ENCODE data around the gene CLN3.
"Not testable (repeated sequence)": the region's sequence is repeated elsewhere in the genome, so short reads cannot be mapped to it uniquely, and the experiment has no call there.

The CLN3 gene

DNA sequence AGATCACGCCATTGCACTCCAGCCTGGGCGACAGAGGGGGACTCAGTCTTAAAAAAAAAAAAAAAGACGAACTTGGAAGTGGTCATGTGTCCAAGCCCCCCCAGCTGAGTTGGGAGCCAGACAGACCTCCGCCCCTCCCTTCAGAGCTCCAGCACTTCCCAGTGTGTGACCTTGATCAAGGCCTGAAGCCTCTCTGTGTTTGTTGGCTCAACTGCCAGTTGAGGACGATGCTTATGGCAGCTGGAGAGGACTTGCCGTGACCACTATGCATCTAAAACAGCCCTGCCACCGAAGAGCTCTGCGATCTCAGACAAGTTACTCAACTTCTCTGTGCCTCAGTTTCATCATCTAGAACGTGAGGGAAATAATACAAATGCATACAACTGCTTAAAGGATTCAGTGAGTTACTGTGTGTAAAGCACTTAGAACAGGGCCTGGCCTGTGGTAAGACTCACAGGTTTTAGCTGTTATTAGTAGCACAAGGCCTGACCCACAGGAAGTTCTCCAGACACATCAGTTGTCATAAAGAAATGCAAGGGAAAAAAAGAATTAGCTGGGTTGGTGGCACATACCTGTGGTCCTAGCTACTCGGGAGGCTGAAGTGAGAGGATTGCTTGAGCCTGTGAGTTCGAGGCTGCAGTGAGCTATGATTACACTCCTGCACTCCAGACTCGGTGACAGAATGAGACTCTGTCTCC lies 21.8 kb upstream of the CLN3 start:
- no peak for DNase-seq (ENCODE audit: low read depth in 2 of 2)

- no peak for DNase-seq (ENCODE audit: low read depth in 2 of 2)
Observed at GRCh38 chr16:28511801-28512789, 20.2 kb upstream of the CLN3 start.

DNA sequence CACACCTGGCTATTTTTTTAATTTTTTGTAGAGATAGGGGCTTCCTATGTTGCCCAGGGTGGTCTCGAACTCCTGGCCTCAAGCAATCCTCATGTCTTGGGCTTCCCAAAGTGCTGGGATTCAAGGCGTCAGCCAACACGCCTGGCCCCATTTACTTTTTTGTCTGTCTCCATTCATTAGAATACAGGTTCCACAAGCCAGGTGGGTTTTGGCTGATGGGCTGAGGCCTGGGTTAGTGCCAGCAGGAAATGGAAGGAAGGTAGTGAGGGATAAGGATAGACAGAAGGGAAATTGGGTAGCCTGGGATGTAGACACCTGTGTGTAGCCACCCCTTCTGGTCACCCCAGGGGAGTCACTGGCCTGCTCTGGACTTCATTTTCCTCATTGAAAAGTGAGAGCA lies 19.2 kb upstream of the CLN3 start:
- DNase-seq (ENCODE audit: low read depth in 2 of 2) = no peak

DNA sequence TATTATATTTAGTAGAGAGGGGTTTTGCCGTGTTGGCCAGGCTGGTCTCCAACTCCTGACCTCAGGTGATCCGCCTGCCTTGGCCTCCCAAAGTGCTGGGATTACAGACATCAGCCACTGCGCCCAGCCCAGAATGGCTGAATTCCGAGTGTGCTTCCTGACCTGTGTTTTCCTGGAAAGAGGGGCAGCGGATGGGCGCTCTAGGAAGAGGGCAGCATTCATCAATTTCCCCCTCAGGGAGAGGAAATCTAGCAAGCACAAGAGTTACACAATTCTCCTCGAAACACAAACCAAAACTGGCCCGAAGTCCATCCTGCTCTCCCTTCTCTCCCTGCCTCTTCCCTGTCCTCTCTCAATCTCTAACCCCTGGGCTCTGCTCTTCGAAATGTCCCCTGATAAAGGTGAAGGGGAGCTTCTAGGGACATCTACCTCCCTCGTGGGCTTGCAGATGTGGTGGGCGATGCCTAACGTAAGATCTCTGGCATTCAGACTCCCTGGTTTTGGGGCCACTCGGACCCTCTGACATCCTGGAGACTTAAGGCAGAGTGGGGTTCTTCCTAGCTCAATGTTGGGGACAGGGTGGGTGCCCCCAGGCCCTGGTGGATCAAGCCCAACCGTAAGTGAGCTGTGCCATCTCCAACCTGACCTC lies 13.7 kb upstream of the CLN3 start:
- DNase-seq (ENCODE audit: low read depth in 2 of 2) = no peak

GRCh38 chr16:28504707-28505404 lies 13.0 kb upstream of the CLN3 start:
- no peak for DNase-seq (ENCODE audit: low read depth in 2 of 2)

DNA sequence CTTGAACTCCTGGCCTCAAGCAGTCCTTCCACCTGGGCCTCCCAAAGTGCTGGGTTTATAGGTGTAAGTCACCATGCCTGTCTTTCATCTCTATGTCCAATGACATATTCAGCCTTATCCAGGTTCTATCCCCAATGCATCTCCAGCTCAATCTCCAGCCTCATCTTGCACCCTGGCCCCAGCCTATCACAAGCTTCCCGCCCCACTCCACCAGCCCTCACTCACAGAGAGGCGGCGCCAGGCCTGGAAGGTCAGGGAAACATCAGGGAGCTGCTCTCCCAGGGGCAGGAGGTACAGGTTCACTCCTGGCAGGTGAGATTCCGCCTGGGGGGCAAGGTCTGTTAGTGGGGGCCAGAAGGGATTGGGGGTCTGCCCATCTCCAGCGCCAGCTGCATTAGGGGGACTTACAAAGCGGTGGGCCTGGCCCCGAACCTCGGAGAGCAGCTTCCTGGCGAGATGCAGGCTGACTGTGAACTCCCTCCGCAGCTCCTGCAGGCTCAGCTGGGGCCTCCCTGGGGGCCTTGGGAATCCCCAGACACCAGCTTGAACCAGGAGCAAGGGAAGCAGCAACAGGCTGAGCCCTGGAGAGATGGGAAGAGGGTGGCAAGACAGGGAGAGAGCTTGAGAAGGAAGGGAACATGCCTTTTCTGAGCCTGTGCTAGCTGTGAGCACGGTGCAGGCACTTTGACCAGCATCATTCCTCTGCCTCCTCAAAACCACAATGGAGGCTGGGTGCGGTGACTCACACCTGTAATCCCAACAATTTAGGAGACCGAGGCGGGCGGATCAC lies 11.8 kb upstream of the CLN3 start:
- no peak for DNase-seq (ENCODE audit: low read depth in 2 of 2)

GRCh38 chr16:28502290-28502689 lies 10.4 kb upstream of the CLN3 start:
- DNase-seq (ENCODE audit: low read depth in 2 of 2) = no peak

DNA sequence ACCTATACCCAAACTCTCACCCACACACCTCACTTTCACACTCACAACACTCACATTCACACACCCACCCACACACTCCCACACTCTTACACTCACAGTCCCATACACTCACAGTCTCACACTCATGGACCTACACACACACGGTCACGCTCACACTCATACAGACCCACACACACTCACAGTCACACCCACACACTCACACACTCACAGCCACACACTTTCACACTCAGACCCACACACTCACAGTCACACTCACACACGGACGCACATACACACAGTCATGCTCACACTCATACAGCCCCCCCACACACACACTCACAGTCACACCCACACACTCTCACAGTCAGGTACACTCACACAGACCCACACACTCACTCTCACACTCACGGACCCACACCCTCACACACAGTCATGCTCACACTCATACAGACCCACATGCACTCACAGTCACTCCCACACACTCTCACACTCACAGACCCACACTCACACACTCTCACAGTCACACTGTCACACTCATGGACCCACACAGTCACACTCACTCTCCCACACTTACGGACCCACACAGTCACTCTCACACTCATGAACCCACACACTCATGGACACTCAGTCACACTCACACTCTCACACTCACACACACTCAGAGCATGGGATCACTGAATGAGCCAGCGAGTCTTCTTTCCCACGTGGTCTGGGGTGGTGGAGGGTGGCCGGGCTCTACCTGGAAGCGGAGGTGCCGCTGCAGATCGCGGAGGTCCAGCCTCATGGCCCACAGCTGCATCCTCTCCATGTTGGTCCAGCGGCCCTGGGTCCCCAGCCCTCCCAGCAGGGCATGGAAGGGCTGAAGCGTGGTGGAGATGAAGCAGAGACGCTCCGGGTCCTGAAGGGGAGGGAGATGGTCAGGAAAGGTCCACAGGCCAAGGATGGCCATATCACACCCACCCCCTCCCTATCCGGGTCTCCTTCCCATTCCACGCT lies 9.7 kb upstream of the CLN3 start:
- no peak for DNase-seq (ENCODE audit: low read depth in 2 of 2)

DNA sequence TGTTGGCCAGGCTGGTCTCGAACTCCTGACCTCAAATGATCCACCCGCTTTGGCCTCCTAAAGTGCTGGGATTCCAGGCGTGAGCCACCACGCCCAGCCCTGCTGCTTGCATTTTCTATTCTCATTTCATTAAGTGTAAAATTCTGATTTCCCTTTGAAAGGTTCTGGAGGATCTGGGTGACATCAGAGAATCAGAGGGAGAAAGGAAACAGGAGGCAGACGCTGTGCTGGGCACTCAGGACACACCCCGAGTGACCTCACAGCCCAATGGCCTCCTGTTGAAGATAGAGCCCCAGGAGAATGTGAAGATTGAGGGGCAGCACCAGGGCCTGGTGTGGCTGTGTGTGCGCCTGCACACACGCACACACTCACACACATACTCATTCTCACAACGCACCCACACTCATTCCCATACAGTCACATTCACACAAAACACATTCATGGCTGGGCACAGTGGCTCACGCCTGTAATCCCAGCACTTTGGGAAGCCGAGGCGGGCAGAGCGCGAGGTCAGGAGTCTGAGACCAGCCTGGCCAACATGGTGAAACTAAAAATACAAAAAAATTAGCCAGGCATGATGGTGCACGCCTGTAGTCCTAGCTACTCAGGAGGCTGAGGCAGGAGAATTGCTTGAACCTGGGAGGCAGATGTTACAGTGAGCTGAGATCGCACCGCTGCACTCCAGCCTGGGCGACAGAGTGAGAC lies 8.8 kb upstream of the CLN3 start:
- not testable (repeated sequence) for DNase-seq (ENCODE audit: low read depth in 2 of 2)

DNA sequence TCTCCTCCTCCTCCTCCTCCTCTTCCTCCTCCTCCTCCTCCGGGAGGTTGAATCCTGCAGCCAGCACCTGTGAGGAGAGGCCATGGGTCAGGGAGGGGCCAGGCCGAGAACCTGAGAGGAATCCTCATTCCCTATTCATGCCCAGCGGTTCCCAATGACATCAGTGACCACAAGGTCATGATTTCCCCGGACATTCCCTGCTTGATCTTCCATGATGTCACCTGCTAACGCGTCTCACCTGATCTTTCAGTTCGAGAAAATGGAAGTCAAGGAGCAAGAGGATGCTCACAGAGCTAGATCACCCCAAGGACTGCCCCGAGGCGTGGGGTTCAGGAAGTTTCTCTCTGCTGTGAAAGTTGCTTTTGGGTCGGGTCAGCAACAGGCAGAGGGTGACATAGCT lies 8.0 kb upstream of the CLN3 start:
- DNase-seq (ENCODE audit: low read depth in 2 of 2) = no peak

GRCh38 chr16:28498666-28499381 lies 7.0 kb upstream of the CLN3 start:
- DNase-seq (ENCODE audit: low read depth in 2 of 2) = no peak

GRCh38 chr16:28497861-28498599 lies 6.2 kb upstream of the CLN3 start:
- DNase-seq (ENCODE audit: low read depth in 2 of 2) = no peak

DNA sequence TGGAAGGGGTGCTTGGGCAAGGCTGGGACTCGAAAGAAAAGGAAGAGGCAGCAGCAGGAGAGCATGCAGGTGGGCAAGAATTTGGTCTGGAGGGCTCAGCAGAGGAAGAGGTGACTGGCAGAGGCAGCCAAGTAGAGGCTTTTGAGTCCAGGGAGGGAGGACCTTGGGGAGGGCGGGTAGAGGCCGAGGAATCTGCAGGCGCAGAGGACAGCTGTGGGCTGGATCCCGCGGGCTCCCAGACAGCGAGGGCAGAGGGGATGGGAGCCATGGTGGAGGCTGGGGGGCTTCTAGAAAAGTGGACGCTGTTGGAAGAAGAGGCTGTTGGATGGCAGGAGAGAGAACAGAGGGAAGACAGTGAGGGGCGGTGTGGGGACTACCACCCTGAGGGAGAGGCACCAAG lies 5.5 kb upstream of the CLN3 start:
- no peak for DNase-seq (ENCODE audit: low read depth in 2 of 2)

GRCh38 chr16:28496844-28497243 lies 5.0 kb upstream of the CLN3 start:
- no peak for DNase-seq (ENCODE audit: low read depth in 2 of 2)

- DNase-seq (ENCODE audit: low read depth in 2 of 2) = no peak
Observed at GRCh38 chr16:28495795-28496749, 4.2 kb upstream of the CLN3 start.

DNA sequence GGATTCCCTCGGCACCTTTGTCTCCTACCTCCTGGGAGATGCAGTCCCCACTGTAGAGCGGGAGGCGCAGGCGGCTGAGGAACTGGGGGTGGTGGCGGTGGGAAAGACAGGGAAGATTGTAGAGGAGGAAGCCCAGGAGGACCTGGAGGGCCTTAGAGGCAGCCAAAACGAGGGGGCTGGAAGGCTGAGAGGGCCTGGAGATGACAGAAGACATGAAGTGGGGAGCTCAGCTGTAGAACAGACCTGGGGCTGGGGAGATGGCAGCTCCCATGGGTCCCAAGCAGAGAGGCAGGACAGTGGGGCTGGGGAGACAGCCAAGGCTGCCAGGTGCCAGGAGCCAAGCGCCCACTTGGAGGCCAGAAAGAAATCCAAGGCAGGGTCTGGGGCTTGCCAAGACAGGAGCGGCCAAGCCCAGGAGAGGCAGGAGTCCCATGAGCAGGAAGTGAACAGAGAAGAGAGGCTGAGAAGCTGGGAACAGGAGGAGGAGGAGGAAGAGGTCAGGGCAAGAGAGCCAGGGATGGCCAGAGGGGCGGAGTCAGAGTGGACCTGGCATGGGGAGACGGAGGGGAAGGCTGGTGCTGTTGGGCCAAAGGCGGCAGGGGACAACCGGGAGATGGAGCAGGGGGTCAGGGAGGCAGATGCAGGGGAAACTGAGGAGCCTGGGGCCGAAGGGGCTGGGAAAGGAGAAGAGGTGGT lies 3.4 kb upstream of the CLN3 start:
- no peak for DNase-seq (ENCODE audit: low read depth in 2 of 2)
